ENCODE measurements around the gene GPC3.
"Not testable (repeated sequence)": the region's sequence is repeated elsewhere in the genome, so short reads cannot be mapped to it uniquely, and the experiment has no call there.

The GPC3 gene

GRCh38 chrX:133995759-133996158 is 10.4 kb upstream of the GPC3 start:
- DNase-seq (ENCODE audit: low read depth): no peak

GRCh38 chrX:133994576-133994975 is 9.2 kb upstream of the GPC3 start:
- DNase-seq (ENCODE audit: low read depth): no peak

DNA sequence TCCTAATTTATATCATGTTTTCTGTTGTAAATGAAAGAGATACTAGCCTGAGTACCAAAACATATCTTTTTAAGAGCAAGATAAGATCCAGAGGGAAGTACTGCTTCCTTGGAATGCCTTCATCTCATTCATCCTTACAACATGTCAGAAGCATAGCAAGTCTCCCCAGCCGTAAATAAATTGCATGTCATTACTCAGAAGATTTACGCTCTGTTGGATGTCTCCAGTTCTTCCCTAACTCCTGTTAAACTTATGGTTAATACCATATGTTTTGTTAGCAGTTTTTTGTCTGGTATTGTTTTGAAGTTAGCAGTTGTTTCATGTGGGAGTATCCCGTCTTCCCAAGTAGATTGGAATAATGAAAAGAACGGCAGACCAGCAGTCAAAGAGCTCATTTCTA is 7.5 kb upstream of the GPC3 start:
- DNase-seq (ENCODE audit: low read depth): no peak

DNA sequence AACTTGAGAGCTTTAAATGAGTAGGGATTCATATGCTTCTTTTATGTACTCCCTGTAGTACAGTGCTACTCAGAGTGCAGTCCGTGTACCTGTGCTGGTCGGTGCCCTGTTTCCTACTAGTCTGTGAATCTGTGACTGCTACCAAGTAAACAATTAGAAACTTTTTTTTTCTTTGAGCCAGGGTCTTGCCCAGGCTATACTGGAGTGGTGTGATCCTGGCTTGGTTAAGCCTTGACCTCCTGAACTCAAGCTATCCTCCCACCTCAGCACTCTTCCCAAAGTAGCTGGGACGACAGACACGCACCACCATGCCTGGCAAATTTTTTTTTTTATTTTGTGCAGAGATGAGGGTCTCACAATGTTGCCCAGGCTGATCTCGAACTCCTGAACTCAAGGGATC is 6.4 kb upstream of the GPC3 start:
- no peak for DNase-seq (ENCODE audit: low read depth)

DNA sequence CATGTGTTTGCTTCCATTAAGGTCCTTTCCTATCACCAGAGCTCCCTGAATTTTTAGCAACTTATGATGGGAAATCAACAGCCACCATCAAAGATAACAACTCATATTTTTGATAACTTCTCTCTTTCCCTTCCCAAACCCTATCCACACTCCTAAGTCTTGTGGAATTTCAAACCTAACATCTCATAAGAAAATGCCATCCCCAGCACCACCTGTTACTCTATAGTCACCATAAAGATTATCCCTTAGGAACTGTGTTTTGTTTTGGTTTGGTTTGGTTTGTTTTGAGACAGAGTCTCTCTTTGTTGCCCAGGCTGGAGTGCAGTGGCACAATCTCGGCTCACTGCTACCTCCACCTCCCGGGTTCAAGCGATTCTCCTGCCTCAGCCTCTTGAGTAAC is 5.7 kb upstream of the GPC3 start:
- not testable (repeated sequence) for DNase-seq (ENCODE audit: low read depth)

DNA sequence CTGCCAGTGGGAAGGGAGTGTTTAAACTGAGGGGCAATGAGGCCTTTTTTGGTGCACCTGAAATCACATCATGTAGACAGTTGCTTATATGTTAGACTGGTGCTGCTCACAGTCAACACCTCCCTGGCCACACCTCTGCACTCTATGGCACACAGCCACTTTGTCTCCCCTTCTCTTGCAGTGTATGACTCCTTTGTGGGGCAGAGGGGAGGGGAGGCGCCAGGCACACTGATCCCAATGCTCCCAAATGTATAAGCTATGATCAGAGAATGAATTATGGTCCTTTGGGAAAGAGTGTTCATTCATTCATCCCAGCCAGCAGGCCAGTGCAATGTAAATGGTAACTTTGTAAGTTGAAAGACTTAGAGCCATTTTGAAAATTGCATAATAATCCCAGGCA is 4.6 kb upstream of the GPC3 start:
- DNase-seq (ENCODE audit: low read depth): no peak

GRCh38 chrX:133989490-133989889 is 4.1 kb upstream of the GPC3 start:
- DNase-seq (ENCODE audit: low read depth): no peak

GRCh38 chrX:133988010-133988409 is 2.6 kb upstream of the GPC3 start:
- DNase-seq (ENCODE audit: low read depth): no peak

DNA sequence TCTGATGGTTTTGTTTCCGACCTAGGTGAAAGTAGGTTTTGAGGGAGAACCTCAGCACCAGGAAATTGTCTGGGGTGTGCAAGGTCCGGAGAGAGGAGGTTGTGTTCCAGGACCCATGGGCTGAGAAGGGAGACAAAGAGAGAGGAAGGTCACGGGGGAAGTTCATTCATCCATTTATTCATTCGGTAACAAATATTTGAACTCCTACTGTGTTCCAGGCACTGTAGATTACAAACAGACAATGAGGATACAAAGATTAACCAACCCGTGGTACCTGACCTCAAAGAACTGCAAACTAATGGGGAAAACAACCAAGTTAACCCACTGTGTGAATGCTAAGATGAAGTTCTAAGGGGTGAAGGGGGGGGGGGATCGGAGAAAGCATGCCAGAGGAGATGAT is 1.8 kb upstream of the GPC3 start:
- DNase-seq (ENCODE audit: low read depth): no peak

DNA sequence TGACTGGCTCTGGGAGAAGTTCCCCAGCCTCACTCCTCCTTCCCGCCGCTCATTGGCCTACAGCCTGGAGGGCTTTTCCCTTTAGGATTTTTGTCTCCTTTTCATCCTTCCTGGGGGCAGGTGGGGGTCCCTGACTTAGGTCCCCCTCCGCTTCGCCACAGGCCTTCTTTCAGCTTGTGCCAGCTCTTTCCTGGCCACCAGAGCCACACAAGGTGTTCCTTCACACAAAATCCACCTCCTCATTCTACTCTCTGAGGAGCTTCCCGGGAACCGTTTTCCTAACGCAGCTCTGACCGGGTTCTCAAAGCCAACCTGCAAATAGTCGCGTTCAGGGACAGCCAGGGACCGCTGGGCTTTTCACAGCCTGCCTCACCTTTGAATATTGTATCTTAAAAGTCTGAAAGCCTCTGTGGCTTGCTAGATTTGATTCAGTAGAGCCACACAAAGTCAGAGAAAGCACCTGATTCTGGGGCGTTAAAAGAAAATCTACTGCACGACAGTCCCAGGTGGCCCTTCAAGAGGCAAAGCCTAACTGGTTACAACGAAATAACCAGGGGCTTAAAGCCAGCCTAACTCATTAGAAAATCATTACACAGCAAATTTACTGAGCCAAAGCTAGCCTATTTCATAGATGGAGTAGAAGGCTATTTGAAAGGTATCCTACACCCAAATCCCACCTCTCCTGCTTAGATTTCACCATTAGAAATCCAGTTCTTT is 731 bp upstream of the GPC3 start:
- no peak for DNase-seq (ENCODE audit: low read depth)

GRCh38 chrX:133984857-133985163 is 584 bp downstream of the GPC3 start:
- DNase-seq (ENCODE audit: low read depth): no peak

DNA sequence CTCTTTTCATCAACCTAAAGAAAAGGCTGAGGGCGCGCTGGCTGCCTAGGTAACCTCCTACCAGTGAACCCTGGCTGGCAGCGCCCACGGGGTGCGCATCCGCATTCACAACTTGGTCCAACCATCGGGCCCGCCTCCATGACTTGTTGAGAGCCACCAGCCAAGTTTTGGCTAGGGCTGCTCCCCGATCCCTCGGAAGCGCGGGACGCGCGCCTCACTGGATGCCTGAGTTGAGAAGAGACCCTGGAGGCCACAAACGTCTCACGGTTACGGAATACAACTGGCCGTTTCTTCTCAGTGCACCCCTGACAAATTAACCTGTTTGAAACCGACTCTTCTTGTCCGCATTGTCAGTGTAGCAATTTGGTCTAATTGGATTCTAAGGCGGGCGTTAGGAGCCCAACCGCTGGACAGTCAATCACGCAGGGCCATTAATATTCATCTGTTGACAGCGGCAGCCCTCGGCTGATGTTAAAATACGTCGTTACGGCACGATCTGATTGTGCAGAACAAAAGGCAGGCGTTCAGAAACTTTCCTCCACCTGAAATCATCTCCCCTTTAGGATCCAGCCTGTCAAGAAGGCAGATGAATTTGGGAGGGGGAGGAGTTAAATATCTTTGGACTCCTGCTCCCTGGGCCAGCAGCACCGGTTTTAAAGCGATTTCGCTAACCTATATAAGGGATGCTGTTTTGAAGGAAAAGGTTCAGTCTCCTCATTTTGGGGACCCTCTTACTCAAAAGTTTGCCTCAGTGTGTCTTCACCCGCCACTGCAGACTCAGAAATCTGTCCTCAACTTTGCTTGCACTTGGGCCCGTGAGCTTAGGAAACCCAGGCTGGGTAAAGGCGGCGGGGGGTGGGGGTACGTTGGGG is 1.2 kb downstream of the GPC3 start:
- no peak for DNase-seq (ENCODE audit: low read depth)

- DNase-seq (ENCODE audit: low read depth): no peak
Measured at GRCh38 chrX:133983256-133983973, 2.0 kb downstream of the GPC3 start.

DNA sequence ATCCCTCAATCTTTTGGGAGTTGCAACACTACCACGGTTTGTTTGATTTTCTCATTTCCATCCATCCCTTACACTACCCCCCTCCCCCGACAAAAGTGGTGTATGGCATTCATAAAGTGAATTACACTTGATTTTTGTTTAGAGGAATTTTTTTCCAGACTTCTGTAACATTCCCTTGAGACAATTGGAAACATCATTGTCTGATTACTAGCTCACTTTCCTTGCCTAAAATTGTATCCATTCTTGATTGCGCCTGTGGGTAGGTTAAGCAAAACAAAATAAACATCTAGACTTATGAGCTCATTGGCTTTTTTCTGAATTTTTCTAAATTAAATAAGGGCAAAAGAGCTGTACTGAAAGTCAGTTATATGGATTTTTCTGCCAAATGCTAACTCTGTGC is 3.5 kb downstream of the GPC3 start:
- peak; percentile 41 for DNase-seq (ENCODE audit: low read depth)

DNA sequence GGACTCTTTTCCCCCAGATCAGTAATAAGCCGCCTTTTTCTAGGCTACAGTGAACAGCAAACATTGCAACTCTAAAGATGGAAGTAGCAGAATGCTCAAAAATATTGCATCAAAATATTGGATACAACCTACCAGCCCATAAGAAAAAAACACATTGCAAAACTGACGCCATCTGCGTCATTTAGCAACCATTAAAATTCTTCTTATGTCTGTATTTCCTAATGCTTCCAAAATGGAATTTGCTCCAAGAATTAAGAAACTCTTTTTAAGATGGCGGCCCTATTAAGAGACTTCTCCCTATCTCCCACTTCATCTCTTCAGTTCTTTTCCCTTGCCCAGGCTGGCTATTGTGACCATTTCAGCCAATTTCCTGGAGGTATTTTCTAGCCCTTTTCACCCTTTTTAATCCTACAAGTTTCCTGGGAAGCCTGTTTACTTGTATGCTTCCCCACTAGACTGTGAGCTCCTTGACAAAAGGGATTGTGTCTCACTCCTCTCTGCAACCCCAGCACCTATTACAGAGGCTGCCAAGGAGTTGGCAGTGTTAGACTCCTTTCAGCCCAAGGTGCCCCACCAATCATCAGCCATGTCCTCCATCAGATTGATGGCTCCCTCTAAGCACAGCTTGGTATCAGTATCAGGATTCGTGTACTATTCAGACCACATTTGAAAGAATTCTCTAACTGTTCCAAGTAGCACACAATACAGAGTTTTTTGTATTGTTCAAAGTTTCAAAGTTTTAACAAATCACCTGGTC is 4.4 kb downstream of the GPC3 start:
- DNase-seq (ENCODE audit: low read depth): peak; percentile 3

DNA sequence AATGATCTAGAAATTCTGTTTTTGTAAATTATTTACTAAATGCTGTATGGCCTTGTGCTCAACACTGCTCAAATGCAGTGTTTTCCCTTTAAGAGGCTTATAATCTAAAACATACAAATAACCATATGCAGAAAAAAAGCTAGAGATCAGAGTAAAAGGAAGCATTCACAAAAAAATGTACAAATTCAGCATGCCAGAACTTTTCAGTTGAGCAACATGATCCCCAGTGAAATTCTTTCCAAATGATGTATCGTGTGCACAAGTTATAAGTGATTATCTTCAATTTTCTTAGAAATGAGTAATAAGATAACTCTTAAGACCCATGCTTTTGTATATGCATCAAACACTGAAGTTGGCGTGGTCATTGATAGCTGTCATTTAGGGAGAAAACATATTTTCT is 5.0 kb downstream of the GPC3 start:
- peak; percentile 39 for DNase-seq (ENCODE audit: low read depth)

- no peak for DNase-seq (ENCODE audit: low read depth)
Measured at GRCh38 chrX:133979641-133980230, 5.7 kb downstream of the GPC3 start.

DNA sequence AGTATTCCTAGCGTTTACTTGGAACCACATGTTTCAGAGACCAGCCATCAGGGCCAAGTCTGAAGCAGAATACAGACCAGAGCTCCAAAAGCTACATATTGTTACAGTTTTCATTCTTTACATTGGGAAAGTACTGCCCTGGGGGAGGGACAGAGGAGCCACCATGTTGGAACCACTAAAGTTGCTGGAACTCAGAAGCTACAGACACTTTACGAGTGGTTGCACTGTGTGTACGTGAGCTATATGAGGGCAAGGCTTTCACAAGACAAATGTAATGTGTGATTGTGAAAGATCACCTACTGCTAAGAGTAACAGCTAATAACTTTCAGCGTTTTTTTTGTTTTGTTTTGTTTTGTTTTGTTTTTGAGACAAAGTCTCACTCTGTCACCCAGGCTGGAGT is 11.7 kb downstream of the GPC3 start:
- DNase-seq (ENCODE audit: low read depth): no peak

- DNase-seq (ENCODE audit: low read depth): no peak
Measured at GRCh38 chrX:133972916-133973315, 12.5 kb downstream of the GPC3 start.

GRCh38 chrX:133971586-133971985 is 13.8 kb downstream of the GPC3 start:
- no peak for DNase-seq (ENCODE audit: low read depth)

- DNase-seq (ENCODE audit: low read depth): no peak
Measured at GRCh38 chrX:133970076-133970475, 15.3 kb downstream of the GPC3 start.

DNA sequence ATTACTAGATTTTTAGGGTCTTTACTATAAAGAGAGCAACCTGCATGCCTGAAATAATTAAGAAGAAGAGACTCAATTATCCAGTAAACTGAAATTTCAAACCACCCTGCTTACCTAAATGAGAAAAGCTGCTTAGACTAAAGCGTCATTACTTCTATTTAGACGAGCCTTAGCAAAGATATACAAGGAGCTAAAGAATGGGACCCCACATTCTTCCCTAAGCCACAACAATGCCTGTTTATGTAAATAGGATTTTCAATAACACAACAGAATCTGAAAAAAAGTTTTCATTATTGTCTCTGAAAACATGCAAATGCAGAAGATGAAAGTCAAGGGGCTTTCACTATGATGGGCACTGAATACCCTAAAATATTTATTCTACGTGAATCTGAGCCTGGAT is 16.2 kb downstream of the GPC3 start:
- DNase-seq (ENCODE audit: low read depth): no peak
